Measurements from ENCODE around the gene E2F8. TPM values are rescaled to one million over a fixed set of nuclear protein-coding genes. Genes with fewer than 3 reads are reported as not detected.
"Not testable (repeated sequence)": the region's sequence is repeated elsewhere in the genome, so short reads cannot be mapped to it uniquely, and the experiment has no call there.

The E2F8 gene
- total RNA-seq, 4 donors from 2014 or later = 0.64 to 1.2 (median 1.2) TPM; not detected in 1

DNA sequence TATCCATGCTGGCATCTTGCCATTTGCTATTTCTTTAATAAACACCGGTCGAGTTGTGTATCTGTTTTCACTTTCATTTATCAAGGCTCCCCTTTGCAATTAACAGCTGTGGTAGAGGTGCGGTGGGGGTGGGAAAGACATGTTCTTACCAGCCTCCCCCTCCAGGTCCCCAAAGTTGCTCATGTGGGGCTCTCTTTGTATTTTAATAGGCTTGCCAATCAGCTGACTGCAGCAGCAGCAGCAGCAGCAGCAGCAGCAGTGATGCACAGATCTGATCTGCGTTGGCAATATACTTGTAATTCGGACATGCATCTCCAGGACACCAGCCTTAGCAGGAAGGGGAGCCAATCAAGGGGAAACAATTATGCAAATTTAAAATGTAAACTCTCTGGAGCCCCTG lies 40.3 kb upstream of the E2F8 start:
- no peak for DNase-seq
- H3K27ac ChIP-seq = no peak overlapping the region
- H3K4me1 ChIP-seq = peaks cover 0 to 3% (median 0%) of the 10 kb centered on the region in 4 donors
- WGBS, 2 donors (ENCODE audit: low coverage in 1 of 2) = 24 to 33% methylated on average over 3 to 5 of the region's 5 CpGs
- in situ Hi-C loops (cut with MboI; ENCODE audit: low pct_ligation_motif_present in 1 of 4, low pct_unique_long_range_greater_than_20kb in 1 of 4, low sequenced_read_pairs in 3 of 4) (no loop called here), intact Hi-C loops (cut with DNase I; ENCODE audit: low total_unique reads) (no loop called here)
- H3K4me3 ChIP-seq = no peak overlapping the region
- H3K9me3 ChIP-seq = no peaks in the 10 kb centered on the region
- TF ChIP-seq EP300 (IDR thresholded peaks at IDR 0.05; ENCODE audit: low read depth) (no peak), POLR2AphosphoS5 (IDR thresholded peaks at IDR 0.05) (no peak), POLR2A (IDR thresholded peaks at IDR 0.05) (no peak), CTCF (IDR thresholded peaks at IDR 0.05) (no peak)
- H3K27me3 ChIP-seq = peaks cover under 1% of the 10 kb centered on the region
- H3K36me3 ChIP-seq = no peaks in the 10 kb centered on the region

DNA sequence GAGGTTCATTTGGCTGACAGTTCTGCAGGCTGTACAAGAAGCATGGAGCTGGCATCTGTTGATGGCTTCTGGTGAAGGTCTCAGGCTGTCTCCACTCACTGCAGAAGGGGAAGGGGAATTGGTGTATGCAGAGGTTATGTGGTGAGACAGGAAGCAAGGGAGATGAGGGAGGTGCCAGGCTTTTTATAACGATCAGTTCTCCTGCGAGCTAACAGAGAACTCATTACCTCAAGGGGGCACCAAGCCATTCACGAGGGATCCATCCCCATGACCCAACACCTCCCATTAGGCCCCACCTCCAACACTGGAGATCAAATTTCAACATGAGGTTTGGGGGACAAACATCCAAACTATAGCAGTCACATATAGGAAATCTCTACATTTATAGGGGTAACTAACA lies 38.7 kb upstream of the E2F8 start:
- Histone ChIP-seq H3K4me1 (peaks cover 0 to 3% (median 0%) of the 10 kb centered on the region in 4 donors), H3K27me3 (no peaks in the 10 kb centered on the region), H3K36me3 (no peaks in the 10 kb centered on the region), H3K9me3 (no peaks in the 10 kb centered on the region), H3K27ac (no peak overlapping the region), H3K4me3 (no peak overlapping the region)
- no peak for TF ChIP-seq EP300 (IDR thresholded peaks at IDR 0.05; ENCODE audit: low read depth)
- TF ChIP-seq POLR2A (IDR thresholded peaks at IDR 0.05) = no peak
- TF ChIP-seq POLR2AphosphoS5 (IDR thresholded peaks at IDR 0.05) = no peak
- no peak for TF ChIP-seq CTCF (IDR thresholded peaks at IDR 0.05)
- intact Hi-C loops (cut with DNase I; ENCODE audit: low total_unique reads) = no loop called here
- in situ Hi-C loops (cut with MboI; ENCODE audit: low pct_ligation_motif_present in 1 of 4, low pct_unique_long_range_greater_than_20kb in 1 of 4, low sequenced_read_pairs in 3 of 4) = no loop called here
- WGBS, 2 donors (ENCODE audit: low coverage in 1 of 2) = 52% methylated on average over 3 of the region's 3 CpGs; no CpG with 5 or more reads in 1 of the 2 donors
- DNase-seq = no peak

DNA sequence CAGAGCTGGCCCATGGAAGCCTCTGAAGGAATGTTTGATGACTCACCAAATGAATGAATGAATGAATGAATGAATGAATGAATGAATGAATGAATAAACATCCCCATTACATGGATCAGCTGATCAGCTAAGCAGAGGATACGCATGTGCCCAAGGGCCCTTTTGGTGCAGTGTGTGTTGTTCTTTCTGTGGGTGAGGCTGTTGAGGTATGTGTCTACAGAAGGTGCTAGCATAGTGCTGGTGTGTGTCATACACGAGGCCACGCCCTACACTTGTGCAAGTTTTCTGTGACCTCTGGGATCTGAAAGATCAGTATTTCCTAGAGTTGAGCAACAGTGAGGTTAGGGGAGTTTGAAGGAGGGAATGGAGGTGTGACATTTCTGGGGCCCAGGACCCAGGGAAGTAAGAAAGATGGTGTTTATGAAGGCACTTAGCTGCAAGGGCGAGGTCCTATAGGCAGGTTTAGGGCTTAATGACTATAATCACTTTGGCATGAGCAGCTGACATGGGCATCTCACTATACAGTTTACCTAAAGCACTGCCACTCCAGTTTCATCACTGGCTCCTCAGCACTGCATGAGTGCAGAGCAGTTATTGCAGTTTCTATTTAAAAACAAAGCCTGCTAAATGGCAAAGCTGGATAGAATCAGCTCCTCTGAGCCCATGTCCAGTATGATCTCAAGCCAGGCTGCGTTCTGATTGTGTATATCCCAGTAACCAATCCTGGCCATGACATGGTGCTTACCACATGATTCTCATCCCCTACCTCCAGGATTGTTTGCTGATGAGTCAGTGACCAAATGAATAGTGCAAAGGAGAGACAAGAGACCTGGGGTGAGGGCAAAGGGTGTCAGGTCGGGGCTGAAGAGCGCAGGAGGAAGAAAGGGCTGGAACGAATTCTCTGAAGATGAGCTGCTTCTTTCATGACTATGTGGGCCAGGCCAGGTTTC lies 36.4 kb upstream of the E2F8 start:
- intact Hi-C loops (cut with DNase I; ENCODE audit: low total_unique reads) = no loop called here
- TF ChIP-seq EP300 (IDR thresholded peaks at IDR 0.05; ENCODE audit: low read depth) = peak; percentile 6
- no peak for TF ChIP-seq POLR2AphosphoS5 (IDR thresholded peaks at IDR 0.05)
- no peak for TF ChIP-seq CTCF (IDR thresholded peaks at IDR 0.05)
- TF ChIP-seq POLR2A (IDR thresholded peaks at IDR 0.05) = no peak
- Histone ChIP-seq H3K4me3 (no peak overlapping the region), H3K9me3 (no peaks in the 10 kb centered on the region), H3K27ac (peak overlapping the region in 3 of 4 donors; percentile 20 to 61 (median 55)), H3K4me1 (peaks cover 0 to 3% (median 0%) of the 10 kb centered on the region in 4 donors), H3K27me3 (no peaks in the 10 kb centered on the region), H3K36me3 (no peaks in the 10 kb centered on the region)
- in situ Hi-C loops (cut with MboI; ENCODE audit: low pct_ligation_motif_present in 1 of 4, low pct_unique_long_range_greater_than_20kb in 1 of 4, low sequenced_read_pairs in 3 of 4) = no loop called here
- WGBS, 2 donors (ENCODE audit: low coverage in 1 of 2) = 68 to 73% methylated on average over 3 to 8 of the region's 8 CpGs
- DNase-seq = peak; percentile 75

DNA sequence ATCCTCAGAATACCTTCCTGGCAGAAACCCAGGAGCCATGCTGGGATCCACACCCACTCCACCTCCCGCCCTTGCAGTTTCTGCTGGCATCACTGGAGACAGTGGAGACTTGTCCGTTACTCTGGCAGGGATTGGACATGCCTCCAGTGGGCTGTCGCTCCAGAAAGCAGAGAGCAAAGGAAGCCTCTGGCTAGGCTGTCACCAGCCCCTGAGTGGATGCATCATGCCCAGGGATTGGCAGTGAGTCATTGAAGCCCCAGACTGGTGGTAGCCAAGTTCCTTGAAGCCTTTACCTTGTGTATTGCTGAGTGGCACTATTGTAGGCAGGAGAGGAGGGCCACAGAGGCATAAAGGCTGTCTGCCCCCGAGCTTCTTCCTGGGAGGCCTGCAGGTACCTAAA lies 34.8 kb upstream of the E2F8 start:
- 85% methylated on average over 4 of the region's 4 CpGs; no CpG with 5 or more reads in 1 of the 2 donors for WGBS, 2 donors (ENCODE audit: low coverage in 1 of 2)
- no peak overlapping the region for H3K4me3 ChIP-seq
- H3K4me1 ChIP-seq = peaks cover 0 to 3% (median 0%) of the 10 kb centered on the region in 4 donors
- no peaks in the 10 kb centered on the region for H3K27me3 ChIP-seq
- no peak for DNase-seq
- intact Hi-C loops (cut with DNase I; ENCODE audit: low total_unique reads) = no loop called here
- TF ChIP-seq CTCF (IDR thresholded peaks at IDR 0.05) (no peak), POLR2A (IDR thresholded peaks at IDR 0.05) (no peak), EP300 (IDR thresholded peaks at IDR 0.05; ENCODE audit: low read depth) (no peak), POLR2AphosphoS5 (IDR thresholded peaks at IDR 0.05) (no peak)
- no peak overlapping the region for H3K27ac ChIP-seq
- H3K9me3 ChIP-seq = no peaks in the 10 kb centered on the region
- no peaks in the 10 kb centered on the region for H3K36me3 ChIP-seq
- in situ Hi-C loops (cut with MboI; ENCODE audit: low pct_ligation_motif_present in 1 of 4, low pct_unique_long_range_greater_than_20kb in 1 of 4, low sequenced_read_pairs in 3 of 4) = no loop called here

- in situ Hi-C loops (cut with MboI; ENCODE audit: low pct_ligation_motif_present in 1 of 4, low pct_unique_long_range_greater_than_20kb in 1 of 4, low sequenced_read_pairs in 3 of 4); DNase-seq; intact Hi-C loops (cut with DNase I; ENCODE audit: low total_unique reads); H3K27ac ChIP-seq; H3K4me1 ChIP-seq; H3K36me3 ChIP-seq; H3K27me3 ChIP-seq; H3K9me3 ChIP-seq; H3K4me3 ChIP-seq: not testable (repeated sequence)
- 74 to 81% methylated on average over 5 of the region's 5 CpGs for WGBS, 2 donors (ENCODE audit: low coverage in 1 of 2)
Measured at GRCh38 chr11:19273219-19273618, 32.5 kb upstream of the E2F8 start.
